Stimulated activated CD4-positive, alpha-beta T cell treated with anti-CD3 and anti-CD28 coated beads, Interleukin-15, amount 100 ng/mL, for 48 hours (primary cell): Measurements from ENCODE around the gene PHLPP1.

ENCODE experiments used
- DNase-seq, 2 donors: peaks; one replicate each; pipeline ENCODE4 v3.0.0-alpha.2; 2020; ENCODE audit warnings: low read depth in 2 of 2

PHLPP1 gene

GRCh38 chr18:62772860-62773584 is 57.7 kb downstream of the PHLPP1 start:
- no peak for DNase-seq

- no peak for DNase-seq
Observed at GRCh38 chr18:62773691-62774090, 58.4 kb downstream of the PHLPP1 start.

GRCh38 chr18:62776024-62776570 is 60.8 kb downstream of the PHLPP1 start:
- DNase-seq: no peak

- no peak for DNase-seq
Observed at GRCh38 chr18:62777814-62778213, 62.5 kb downstream of the PHLPP1 start.

GRCh38 chr18:62778976-62779869 is 63.9 kb downstream of the PHLPP1 start:
- peak in 1 of 2 donors; percentile 7 for DNase-seq

- DNase-seq: no peak
Observed at GRCh38 chr18:62781262-62781661, 65.9 kb downstream of the PHLPP1 start.

- DNase-seq: no peak
Observed at GRCh38 chr18:62781893-62782292, 66.6 kb downstream of the PHLPP1 start.

- DNase-seq: no peak
Observed at GRCh38 chr18:62784338-62784965, 69.1 kb downstream of the PHLPP1 start.

GRCh38 chr18:62784966-62785413 is 69.6 kb downstream of the PHLPP1 start:
- DNase-seq: no peak

- no peak for DNase-seq
Observed at GRCh38 chr18:62786689-62787088, 71.3 kb downstream of the PHLPP1 start.

- DNase-seq: no peak
Observed at GRCh38 chr18:62788111-62788510, 72.8 kb downstream of the PHLPP1 start.

GRCh38 chr18:62788876-62789275 is 73.5 kb downstream of the PHLPP1 start:
- DNase-seq: no peak

GRCh38 chr18:62790871-62791772 is 75.8 kb downstream of the PHLPP1 start:
- no peak for DNase-seq

- no peak for DNase-seq
Observed at GRCh38 chr18:62792016-62792415, 76.7 kb downstream of the PHLPP1 start.

- DNase-seq: no peak
Observed at GRCh38 chr18:62795813-62796212, 80.5 kb downstream of the PHLPP1 start.

GRCh38 chr18:62796216-62796621 is 80.9 kb downstream of the PHLPP1 start:
- DNase-seq: no peak

- DNase-seq: no peak
Observed at GRCh38 chr18:62797329-62797728, 82.0 kb downstream of the PHLPP1 start.

- DNase-seq: no peak
Observed at GRCh38 chr18:62799977-62800376, 84.6 kb downstream of the PHLPP1 start.

GRCh38 chr18:62802523-62802922 is 87.2 kb downstream of the PHLPP1 start:
- DNase-seq: no peak

- no peak for DNase-seq
Observed at GRCh38 chr18:62807396-62807795, 92.1 kb downstream of the PHLPP1 start.

- DNase-seq: no peak
Observed at GRCh38 chr18:62808123-62808522, 92.8 kb downstream of the PHLPP1 start.
